Sigmoid colon (tissue), 4 donors: Measurements from ENCODE around the gene SLC22A4.

Experiments used
- CTCF ChIP-seq, 4 experiments: fragments of 450-650 bp in 3 of 4; fragments of 200-600 bp in 1 of 4; IDR thresholded peaks; one replicate each; pipeline ENCODE4 v1.5.1; 2016 to 2019; ENCODE audit warnings: antibody characterized with exemption in 4 of 4, mild to moderate bottlenecking in 3 of 4, moderate library complexity in 2 of 4
- EP300 ChIP-seq, 4 donors: sonication (generic); formaldehyde crosslinking; IDR thresholded peaks; one replicate each; pipeline ENCODE4 v1.6.1; 2017; ENCODE audit warnings: antibody characterized with exemption in 4 of 4
- POLR2A ChIP-seq, 2 donors: fragments of 450-650 bp; IDR thresholded peaks; one replicate each; pipeline ENCODE4 v1.6.1; 2016; ENCODE audit warnings: antibody characterized with exemption in 2 of 2, mild to moderate bottlenecking in 2 of 2, moderate library complexity in 2 of 2
- POLR2AphosphoS5 ChIP-seq, 4 donors: sonication (generic); formaldehyde crosslinking; IDR thresholded peaks; one replicate each; pipeline ENCODE4 v1.6.1; 2017; ENCODE audit warnings: antibody characterized with exemption in 4 of 4

GRCh38 chr5:132289097-132289496 is 5.1 kb upstream of the SLC22A4 start:
- TF ChIP-seq CTCF (IDR thresholded peaks at IDR 0.05) (no peak), POLR2A (IDR thresholded peaks at IDR 0.05) (no peak), EP300 (IDR thresholded peaks at IDR 0.05) (no peak), POLR2AphosphoS5 (IDR thresholded peaks at IDR 0.05) (no peak)
